HepG2 (cell line): ENCODE results near the gene CCDC154. TPM values are rescaled to one million over a fixed set of nuclear protein-coding genes. Genes with fewer than 3 reads are reported as not detected.

Experiments used
- CENPBD1 ChIP-seq: sonication (generic); formaldehyde crosslinking; IDR thresholded peaks from 2 replicates; pipeline ENCODE4 v1.8.0; 2022; ENCODE audit warnings: missing genetic modification reagents, low read depth, mild to moderate bottlenecking, borderline replicate concordance
- FOXA3 ChIP-seq: IDR thresholded peaks from 2 replicates; pipeline ENCODE4 v1.6.1; 2016; ENCODE audit warnings: missing genetic modification reagents, missing compliant biosample characterization
- HOXA7 ChIP-seq: sonication (generic); formaldehyde crosslinking; IDR thresholded peaks from 2 replicates; pipeline ENCODE4 v1.8.1; 2022; ENCODE audit warnings: mild to moderate bottlenecking, missing genetic modification reagents, moderate library complexity
- SMYD3 ChIP-seq: sonication (generic); formaldehyde crosslinking; IDR thresholded peaks from 2 replicates; pipeline ENCODE4 v1.8.1; 2023; ENCODE audit warnings: mild to moderate bottlenecking, missing genetic modification reagents
- SP5 ChIP-seq: IDR thresholded peaks from 2 replicates; pipeline ENCODE4 v1.6.1; 2016; ENCODE audit warnings: low read depth, borderline replicate concordance
- TBX2 ChIP-seq: sonication (generic); formaldehyde crosslinking; IDR thresholded peaks from 2 replicates; pipeline ENCODE4 v1.5.0; 2020; ENCODE audit warnings: missing genetic modification reagents, mild to moderate bottlenecking, borderline replicate concordance
- ZBTB40 ChIP-seq, 2 experiments: fragments of 450-650 bp in 1 of 2; sonication (generic) in 1 of 2; formaldehyde crosslinking in 1 of 2; IDR thresholded peaks; 2 replicates each; pipeline versions ENCODE4 v1.6.1 to v1.8.0; 2016 to 2022; ENCODE audit warnings: antibody characterized with exemption in 1 of 2, mild to moderate bottlenecking in 1 of 2, missing genetic modification reagents in 1 of 2
- ZNF264 ChIP-seq: sonication (generic); formaldehyde crosslinking; IDR thresholded peaks from 2 replicates; pipeline ENCODE4 v1.4.0; 2020; ENCODE audit warnings: missing genetic modification reagents
- polyA plus RNA-seq, 8 experiments: library from polyadenylated mRNA; depleted of rRNA in 3 of 8; stranded (reverse) in 7 of 8; unstranded in 1 of 8; fragments of >200 nt; fragmentation: Illumina TruSeq in 4 of 8; extraction: Trizol in 4 of 8; gene quantifications; 2 replicates each; pipeline versions ENCODE4 v1.2.1 to v1.2.3, GENCODE V29; 2011 to 2016; ENCODE audit warnings: low read depth in 4 of 8, missing spikeins in 1 of 8, mixed read lengths in 1 of 8; ENCODE audit not compliant: insufficient read depth in 1 of 8
- total RNA-seq, 5 experiments: library from RNA; depleted of rRNA; stranded (reverse); fragments of >200 nt; fragmentation: Illumina TruSeq; extraction: Trizol; gene quantifications; 2 replicates each; pipeline ENCODE4 v1.2.3, GENCODE V29; 2016; ENCODE audit warnings: low read depth in 1 of 5
- TF ChIP-seq, protein P1 (sequence below): sonication (generic); formaldehyde crosslinking; IDR thresholded peaks from 2 replicates; pipeline ENCODE4 v1.5.1; 2020; ENCODE audit warnings: mild to moderate bottlenecking, missing genetic modification reagents, borderline replicate concordance
- TF ChIP-seq, protein P2 (sequence below): sonication (generic); formaldehyde crosslinking; IDR thresholded peaks from 2 replicates; pipeline ENCODE4 v1.4.0; 2020; ENCODE audit warnings: mild to moderate bottlenecking, missing genetic modification reagents

CCDC154 gene
- total and polyA plus RNA-seq, 2 of the 13 experiments (the other 11 are each of a cell fraction or from before 2014, with no cell fraction given), result 0.92 to 1.5 TPM

GRCh38 chr16:1492923-1493745 lies 48.8 kb upstream of the CCDC154 start, which contains the start of gene TELO2 (continued):
- no peak for TF ChIP-seq ZBTB40 (IDR thresholded peaks at IDR 0.05)
- TF ChIP-seq ZBTB40 (CRISPR knock-in tag; IDR thresholded peaks at IDR 0.05), result peak; percentile 28; the same call in 1 of the 2 replicates
- TF ChIP-seq, protein P1, sequence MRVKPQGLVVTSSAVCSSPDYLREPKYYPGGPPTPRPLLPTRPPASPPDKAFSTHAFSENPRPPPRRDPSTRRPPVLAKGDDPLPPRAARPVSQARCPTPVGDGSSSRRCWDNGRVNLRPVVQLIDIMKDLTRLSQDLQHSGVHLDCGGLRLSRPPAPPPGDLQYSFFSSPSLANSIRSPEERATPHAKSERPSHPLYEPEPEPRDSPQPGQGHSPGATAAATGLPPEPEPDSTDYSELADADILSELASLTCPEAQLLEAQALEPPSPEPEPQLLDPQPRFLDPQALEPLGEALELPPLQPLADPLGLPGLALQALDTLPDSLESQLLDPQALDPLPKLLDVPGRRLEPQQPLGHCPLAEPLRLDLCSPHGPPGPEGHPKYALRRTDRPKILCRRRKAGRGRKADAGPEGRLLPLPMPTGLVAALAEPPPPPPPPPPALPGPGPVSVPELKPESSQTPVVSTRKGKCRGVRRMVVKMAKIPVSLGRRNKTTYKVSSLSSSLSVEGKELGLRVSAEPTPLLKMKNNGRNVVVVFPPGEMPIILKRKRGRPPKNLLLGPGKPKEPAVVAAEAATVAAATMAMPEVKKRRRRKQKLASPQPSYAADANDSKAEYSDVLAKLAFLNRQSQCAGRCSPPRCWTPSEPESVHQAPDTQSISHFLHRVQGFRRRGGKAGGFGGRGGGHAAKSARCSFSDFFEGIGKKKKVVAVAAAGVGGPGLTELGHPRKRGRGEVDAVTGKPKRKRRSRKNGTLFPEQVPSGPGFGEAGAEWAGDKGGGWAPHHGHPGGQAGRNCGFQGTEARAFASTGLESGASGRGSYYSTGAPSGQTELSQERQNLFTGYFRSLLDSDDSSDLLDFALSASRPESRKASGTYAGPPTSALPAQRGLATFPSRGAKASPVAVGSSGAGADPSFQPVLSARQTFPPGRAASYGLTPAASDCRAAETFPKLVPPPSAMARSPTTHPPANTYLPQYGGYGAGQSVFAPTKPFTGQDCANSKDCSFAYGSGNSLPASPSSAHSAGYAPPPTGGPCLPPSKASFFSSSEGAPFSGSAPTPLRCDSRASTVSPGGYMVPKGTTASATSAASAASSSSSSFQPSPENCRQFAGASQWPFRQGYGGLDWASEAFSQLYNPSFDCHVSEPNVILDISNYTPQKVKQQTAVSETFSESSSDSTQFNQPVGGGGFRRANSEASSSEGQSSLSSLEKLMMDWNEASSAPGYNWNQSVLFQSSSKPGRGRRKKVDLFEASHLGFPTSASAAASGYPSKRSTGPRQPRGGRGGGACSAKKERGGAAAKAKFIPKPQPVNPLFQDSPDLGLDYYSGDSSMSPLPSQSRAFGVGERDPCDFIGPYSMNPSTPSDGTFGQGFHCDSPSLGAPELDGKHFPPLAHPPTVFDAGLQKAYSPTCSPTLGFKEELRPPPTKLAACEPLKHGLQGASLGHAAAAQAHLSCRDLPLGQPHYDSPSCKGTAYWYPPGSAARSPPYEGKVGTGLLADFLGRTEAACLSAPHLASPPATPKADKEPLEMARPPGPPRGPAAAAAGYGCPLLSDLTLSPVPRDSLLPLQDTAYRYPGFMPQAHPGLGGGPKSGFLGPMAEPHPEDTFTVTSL, result no peak; the same call in 1 of the 2 replicates
- no peak for TF ChIP-seq CENPBD1 (CRISPR knock-in tag)
- no peak for TF ChIP-seq ZNF264 (CRISPR knock-in tag)
- TF ChIP-seq HOXA7, result no peak
- no peak for TF ChIP-seq SMYD3 (CRISPR knock-in tag)
- TF ChIP-seq TBX2 (CRISPR knock-in tag), result peak; percentile 28
- 0 out of 2 replicates have a peak, but pooled peaks have one; percentile 9 for TF ChIP-seq SP5 (CRISPR knock-in tag)
- TF ChIP-seq, protein P2, sequence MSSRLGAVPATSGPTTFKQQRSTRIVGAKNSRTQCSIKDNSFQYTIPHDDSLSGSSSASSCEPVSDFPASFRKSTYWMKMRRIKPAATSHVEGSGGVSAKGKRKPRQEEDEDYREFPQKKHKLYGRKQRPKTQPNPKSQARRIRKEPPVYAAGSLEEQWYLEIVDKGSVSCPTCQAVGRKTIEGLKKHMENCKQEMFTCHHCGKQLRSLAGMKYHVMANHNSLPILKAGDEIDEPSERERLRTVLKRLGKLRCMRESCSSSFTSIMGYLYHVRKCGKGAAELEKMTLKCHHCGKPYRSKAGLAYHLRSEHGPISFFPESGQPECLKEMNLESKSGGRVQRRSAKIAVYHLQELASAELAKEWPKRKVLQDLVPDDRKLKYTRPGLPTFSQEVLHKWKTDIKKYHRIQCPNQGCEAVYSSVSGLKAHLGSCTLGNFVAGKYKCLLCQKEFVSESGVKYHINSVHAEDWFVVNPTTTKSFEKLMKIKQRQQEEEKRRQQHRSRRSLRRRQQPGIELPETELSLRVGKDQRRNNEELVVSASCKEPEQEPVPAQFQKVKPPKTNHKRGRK (CRISPR knock-in tag), result no peak
- peak; percentile 37; the same call in 1 of the 2 replicates for TF ChIP-seq FOXA3 (CRISPR knock-in tag)
